ENCODE results near the gene DOK3. TPM values are rescaled to one million over a fixed set of nuclear protein-coding genes. Genes with fewer than 3 reads are reported as not detected.

The DOK3 gene
- polyA plus RNA-seq, 2 of the 4 experiments (the other 2 are of a cell fraction): 1.3 to 7.1 TPM

DNA sequence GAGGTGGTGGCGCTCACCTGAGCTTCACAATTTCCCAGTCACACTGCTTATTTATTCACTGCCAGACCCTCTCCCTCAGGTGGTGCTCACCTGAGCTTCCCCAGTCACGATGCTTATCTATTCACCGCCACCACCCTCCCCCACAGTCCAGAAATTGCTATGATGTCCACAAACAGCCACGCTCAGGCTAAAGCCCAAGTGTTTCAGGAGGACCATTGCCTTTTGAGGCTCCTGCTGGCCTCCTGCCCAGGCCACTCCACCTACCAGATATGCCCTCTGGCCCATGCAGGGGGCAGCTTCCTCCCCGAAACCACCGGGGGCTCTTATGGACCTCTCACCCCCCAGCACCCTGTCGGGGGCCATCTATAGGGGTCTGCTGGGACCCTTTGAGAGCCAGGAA is 16.8 kb downstream of the DOK3 start:
- no peak for DNase-seq (ENCODE audit: low read depth in 1 of 2, low spot score in 1 of 2)
- H3K4me2 ChIP-seq: peak overlapping the region; percentile 98; the same call in 1 of the 3 replicates
- POLR2A ChIA-PET: interaction anchor here (1.2 kb wide), 1 partner anchor 89 kb away, joined by 3 read pairs; no protein-coding TSS in a partner anchor
- no peak for ATAC-seq
- peak overlapping the region; percentile 12 to 95; a peak in 4 of 6 replicates for H3K27ac ChIP-seq
- TF ChIP-seq HDAC2 (IDR thresholded peaks at IDR 0.05) (no peak), RAD21 (conservative IDR thresholded peaks at IDR 0.05 in 1 of 2, IDR thresholded peaks at IDR 0.05 in 1 of 2) (no peak), HEYL (CRISPR knock-in tag; IDR thresholded peaks at IDR 0.05) (no peak), EP300 (IDR thresholded peaks at IDR 0.05) (no peak), RNF2 (IDR thresholded peaks at IDR 0.05; ENCODE audit: borderline replicate concordance, low read depth) (no peak), ESRRA (IDR thresholded peaks at IDR 0.05; ENCODE audit: borderline replicate concordance, low read length) (no peak), CHD2 (IDR thresholded peaks at IDR 0.05; ENCODE audit: low read length, partially characterized antibody) (no peak), ZFP36 (IDR thresholded peaks at IDR 0.05; ENCODE audit: borderline replicate concordance, partially characterized antibody) (no peak), BHLHE40 (IDR thresholded peaks at IDR 0.05; ENCODE audit: low read depth, low read length) (no peak), MYC (IDR thresholded peaks at IDR 0.05; ENCODE audit: borderline replicate concordance, low read length) (no peak)
- TF ChIP-seq, protein P1, sequence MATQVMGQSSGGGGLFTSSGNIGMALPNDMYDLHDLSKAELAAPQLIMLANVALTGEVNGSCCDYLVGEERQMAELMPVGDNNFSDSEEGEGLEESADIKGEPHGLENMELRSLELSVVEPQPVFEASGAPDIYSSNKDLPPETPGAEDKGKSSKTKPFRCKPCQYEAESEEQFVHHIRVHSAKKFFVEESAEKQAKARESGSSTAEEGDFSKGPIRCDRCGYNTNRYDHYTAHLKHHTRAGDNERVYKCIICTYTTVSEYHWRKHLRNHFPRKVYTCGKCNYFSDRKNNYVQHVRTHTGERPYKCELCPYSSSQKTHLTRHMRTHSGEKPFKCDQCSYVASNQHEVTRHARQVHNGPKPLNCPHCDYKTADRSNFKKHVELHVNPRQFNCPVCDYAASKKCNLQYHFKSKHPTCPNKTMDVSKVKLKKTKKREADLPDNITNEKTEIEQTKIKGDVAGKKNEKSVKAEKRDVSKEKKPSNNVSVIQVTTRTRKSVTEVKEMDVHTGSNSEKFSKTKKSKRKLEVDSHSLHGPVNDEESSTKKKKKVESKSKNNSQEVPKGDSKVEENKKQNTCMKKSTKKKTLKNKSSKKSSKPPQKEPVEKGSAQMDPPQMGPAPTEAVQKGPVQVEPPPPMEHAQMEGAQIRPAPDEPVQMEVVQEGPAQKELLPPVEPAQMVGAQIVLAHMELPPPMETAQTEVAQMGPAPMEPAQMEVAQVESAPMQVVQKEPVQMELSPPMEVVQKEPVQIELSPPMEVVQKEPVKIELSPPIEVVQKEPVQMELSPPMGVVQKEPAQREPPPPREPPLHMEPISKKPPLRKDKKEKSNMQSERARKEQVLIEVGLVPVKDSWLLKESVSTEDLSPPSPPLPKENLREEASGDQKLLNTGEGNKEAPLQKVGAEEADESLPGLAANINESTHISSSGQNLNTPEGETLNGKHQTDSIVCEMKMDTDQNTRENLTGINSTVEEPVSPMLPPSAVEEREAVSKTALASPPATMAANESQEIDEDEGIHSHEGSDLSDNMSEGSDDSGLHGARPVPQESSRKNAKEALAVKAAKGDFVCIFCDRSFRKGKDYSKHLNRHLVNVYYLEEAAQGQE (IDR thresholded peaks at IDR 0.05): no peak
- TF ChIP-seq, protein P2, sequence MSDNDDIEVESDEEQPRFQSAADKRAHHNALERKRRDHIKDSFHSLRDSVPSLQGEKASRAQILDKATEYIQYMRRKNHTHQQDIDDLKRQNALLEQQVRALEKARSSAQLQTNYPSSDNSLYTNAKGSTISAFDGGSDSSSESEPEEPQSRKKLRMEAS (IDR thresholded peaks at IDR 0.05): no peak
- TF ChIP-seq, protein P3, sequence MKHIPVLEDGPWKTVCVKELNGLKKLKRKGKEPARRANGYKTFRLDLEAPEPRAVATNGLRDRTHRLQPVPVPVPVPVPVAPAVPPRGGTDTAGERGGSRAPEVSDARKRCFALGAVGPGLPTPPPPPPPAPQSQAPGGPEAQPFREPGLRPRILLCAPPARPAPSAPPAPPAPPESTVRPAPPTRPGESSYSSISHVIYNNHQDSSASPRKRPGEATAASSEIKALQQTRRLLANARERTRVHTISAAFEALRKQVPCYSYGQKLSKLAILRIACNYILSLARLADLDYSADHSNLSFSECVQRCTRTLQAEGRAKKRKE (CRISPR knock-in tag; IDR thresholded peaks at IDR 0.05; ENCODE audit: low read depth): no peak
- CTCF ChIA-PET: interaction anchor here (0.8 to 18.1 kb wide), 12 partner anchors 9 to 379 kb away, joined by 3 to 354 read pairs (median 4); partner anchors contain the start of genes DBN1, DDX41, DOK3 and PDLIM7
- no peak for FAIRE-seq
- H3K4me3 ChIP-seq: no peak overlapping the region
- WGBS (ENCODE audit: missing lambda C conversion rate): 93% methylated on average over 4 of the region's 7 CpGs
- H3K9me3 ChIP-seq: no peaks in the 10 kb centered on the region
- peaks cover 57% of the 10 kb centered on the region for H3K4me1 ChIP-seq

DNA sequence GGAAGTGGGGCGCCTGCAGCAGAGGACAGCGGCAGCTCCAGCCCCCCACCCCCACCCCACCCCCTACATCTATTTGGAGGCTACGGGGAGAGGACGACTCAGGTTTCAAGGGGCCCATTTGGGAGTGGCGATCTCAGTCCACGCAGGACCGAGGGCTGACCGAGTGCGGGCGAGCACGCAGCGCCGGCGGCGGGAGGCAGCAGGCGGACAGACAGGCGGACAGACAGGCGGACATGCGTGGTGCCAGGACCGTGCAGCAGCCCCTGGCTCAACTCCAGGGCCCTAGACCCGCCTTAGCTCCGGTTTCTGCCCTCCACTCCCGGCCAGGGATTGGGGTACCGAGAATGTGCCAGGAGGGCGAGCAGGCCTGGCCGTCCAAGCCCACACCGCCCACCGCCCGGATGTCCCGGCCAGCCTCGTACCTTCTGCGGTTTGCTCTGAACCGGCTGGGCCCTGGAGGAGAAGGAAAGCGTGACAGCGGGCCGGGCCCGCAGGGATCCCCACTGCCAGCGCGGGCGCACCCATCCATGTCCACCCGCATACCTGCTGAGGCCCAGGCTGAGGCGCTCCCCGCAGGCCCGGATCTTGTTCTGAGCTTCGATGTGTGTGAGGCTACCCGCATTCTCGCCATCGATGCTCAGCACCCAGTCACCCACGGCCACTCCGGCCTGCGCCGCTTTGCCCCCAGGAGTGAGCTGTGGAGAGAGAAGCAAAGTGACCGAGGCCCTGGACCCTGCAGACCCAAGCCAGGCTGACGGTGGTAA is 17.5 kb downstream of the DOK3 start:
- no peaks in the 10 kb centered on the region for H3K9me3 ChIP-seq
- FAIRE-seq: no peak
- ATAC-seq: no peak
- H3K4me2 ChIP-seq: peak overlapping the region; percentile 9; the same call in 2 of the 3 replicates
- DNase-seq (ENCODE audit: low read depth in 1 of 2, low spot score in 1 of 2): no peak
- CTCF ChIA-PET: interaction anchor here (0.6 to 18.1 kb wide), 17 partner anchors 10 to 734 kb away, joined by 3 to 354 read pairs (median 3); partner anchors contain the start of genes DBN1, DDX41, DOK3 and PDLIM7
- POLR2A ChIA-PET: no interaction called here
- peaks cover 56% of the 10 kb centered on the region for H3K4me1 ChIP-seq
- H3K4me3 ChIP-seq: no peak overlapping the region
- H3K27ac ChIP-seq: peak overlapping the region in 1 of 2 experiments; percentile 95; a peak in 3 of 6 replicates
- 91% methylated on average over 38 of the region's 54 CpGs for WGBS (ENCODE audit: missing lambda C conversion rate)
- TF ChIP-seq POLR2AphosphoS2 (conservative IDR thresholded peaks at IDR 0.05; ENCODE audit: low read length): no peak
- TF ChIP-seq HEYL (CRISPR knock-in tag; IDR thresholded peaks at IDR 0.05): no peak
- TF ChIP-seq CHD4 (IDR thresholded peaks at IDR 0.05; ENCODE audit: borderline replicate concordance): no peak
- no peak for TF ChIP-seq TFCP2L1 (CRISPR knock-in tag; IDR thresholded peaks at IDR 0.05)
- no peak for TF ChIP-seq EHMT2 (IDR thresholded peaks at IDR 0.05; ENCODE audit: low read depth)
- TF ChIP-seq, protein P4, sequence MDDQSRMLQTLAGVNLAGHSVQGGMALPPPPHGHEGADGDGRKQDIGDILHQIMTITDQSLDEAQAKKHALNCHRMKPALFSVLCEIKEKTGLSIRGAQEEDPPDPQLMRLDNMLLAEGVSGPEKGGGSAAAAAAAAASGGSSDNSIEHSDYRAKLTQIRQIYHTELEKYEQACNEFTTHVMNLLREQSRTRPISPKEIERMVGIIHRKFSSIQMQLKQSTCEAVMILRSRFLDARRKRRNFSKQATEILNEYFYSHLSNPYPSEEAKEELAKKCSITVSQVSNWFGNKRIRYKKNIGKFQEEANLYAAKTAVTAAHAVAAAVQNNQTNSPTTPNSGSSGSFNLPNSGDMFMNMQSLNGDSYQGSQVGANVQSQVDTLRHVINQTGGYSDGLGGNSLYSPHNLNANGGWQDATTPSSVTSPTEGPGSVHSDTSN (IDR thresholded peaks at IDR 0.05): no peak
- TF ChIP-seq MAZ (IDR thresholded peaks at IDR 0.05; ENCODE audit: borderline replicate concordance, low read depth, low read length): no peak
- TF ChIP-seq HDAC2 (IDR thresholded peaks at IDR 0.05): no peak
- TF ChIP-seq, protein P1 (IDR thresholded peaks at IDR 0.05): no peak
- TF ChIP-seq, protein P5, sequence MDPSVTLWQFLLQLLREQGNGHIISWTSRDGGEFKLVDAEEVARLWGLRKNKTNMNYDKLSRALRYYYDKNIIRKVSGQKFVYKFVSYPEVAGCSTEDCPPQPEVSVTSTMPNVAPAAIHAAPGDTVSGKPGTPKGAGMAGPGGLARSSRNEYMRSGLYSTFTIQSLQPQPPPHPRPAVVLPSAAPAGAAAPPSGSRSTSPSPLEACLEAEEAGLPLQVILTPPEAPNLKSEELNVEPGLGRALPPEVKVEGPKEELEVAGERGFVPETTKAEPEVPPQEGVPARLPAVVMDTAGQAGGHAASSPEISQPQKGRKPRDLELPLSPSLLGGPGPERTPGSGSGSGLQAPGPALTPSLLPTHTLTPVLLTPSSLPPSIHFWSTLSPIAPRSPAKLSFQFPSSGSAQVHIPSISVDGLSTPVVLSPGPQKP (IDR thresholded peaks at IDR 0.05; ENCODE audit: low read depth, low read length): no peak
- no peak for TF ChIP-seq CBX2 (IDR thresholded peaks at IDR 0.05; ENCODE audit: borderline replicate concordance, low read depth)
- no peak for TF ChIP-seq RFX5 (IDR thresholded peaks at IDR 0.05)
- TF ChIP-seq ESRRA (IDR thresholded peaks at IDR 0.05; ENCODE audit: borderline replicate concordance, low read length): no peak
- no peak for TF ChIP-seq CHD2 (IDR thresholded peaks at IDR 0.05; ENCODE audit: low read length, partially characterized antibody)

Data from A549 (cell line).